ENCODE data around the gene CARTPT. TPM values are rescaled to one million over a fixed set of nuclear protein-coding genes. Genes with fewer than 3 reads are reported as not detected.

The CARTPT gene
- total RNA-seq, 1 experiment from 2014 or later, result not detected

DNA sequence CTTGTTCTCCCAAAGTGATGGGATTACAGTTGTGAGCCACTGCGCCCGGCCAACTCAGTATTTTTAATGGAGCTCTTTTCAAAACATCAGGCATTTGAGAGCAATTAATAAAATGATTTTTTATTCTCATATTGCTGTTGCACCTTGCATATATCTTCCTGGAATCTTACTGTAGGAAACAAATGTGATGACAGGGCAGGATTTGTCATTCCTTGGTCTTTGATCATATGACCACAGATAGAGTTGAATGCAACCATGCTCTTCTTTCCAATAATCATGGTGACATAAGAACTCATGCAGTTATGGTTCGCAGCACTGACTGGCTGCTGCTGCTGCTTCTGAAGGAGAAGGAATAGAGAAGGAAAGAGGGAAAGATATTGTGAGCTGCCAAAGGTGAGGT, 28.1 kb downstream of the CARTPT start:
- POLR2A ChIA-PET, result no interaction called here
- peaks cover 13% of the 10 kb centered on the region for H3K27me3 Mint-ChIP-seq (ENCODE audit: insufficient read depth, unreplicated experiment)
- DNase-seq (ENCODE audit: unreplicated experiment), result no peak
- CTCF ChIA-PET, result interaction anchor here (0.6 to 3.1 kb wide), 3 partner anchors 9 to 317 kb away, joined by 4 to 13 read pairs (median 6); no protein-coding TSS in a partner anchor
- H3K4me1 Mint-ChIP-seq (ENCODE audit: insufficient read depth, unreplicated experiment), result peaks cover 21% of the 10 kb centered on the region
- TF ChIP-seq, protein P1, sequence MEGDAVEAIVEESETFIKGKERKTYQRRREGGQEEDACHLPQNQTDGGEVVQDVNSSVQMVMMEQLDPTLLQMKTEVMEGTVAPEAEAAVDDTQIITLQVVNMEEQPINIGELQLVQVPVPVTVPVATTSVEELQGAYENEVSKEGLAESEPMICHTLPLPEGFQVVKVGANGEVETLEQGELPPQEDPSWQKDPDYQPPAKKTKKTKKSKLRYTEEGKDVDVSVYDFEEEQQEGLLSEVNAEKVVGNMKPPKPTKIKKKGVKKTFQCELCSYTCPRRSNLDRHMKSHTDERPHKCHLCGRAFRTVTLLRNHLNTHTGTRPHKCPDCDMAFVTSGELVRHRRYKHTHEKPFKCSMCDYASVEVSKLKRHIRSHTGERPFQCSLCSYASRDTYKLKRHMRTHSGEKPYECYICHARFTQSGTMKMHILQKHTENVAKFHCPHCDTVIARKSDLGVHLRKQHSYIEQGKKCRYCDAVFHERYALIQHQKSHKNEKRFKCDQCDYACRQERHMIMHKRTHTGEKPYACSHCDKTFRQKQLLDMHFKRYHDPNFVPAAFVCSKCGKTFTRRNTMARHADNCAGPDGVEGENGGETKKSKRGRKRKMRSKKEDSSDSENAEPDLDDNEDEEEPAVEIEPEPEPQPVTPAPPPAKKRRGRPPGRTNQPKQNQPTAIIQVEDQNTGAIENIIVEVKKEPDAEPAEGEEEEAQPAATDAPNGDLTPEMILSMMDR (IDR thresholded peaks at IDR 0.05; ENCODE audit: unreplicated experiment), result no peak
- H3K4me3 Mint-ChIP-seq (ENCODE audit: unreplicated experiment), result no peak overlapping the region
- intact Hi-C loops (cut with micrococcal nuclease), result no loop called here
- peaks cover 6% of the 10 kb centered on the region for H3K36me3 Mint-ChIP-seq (ENCODE audit: insufficient read depth, unreplicated experiment)
- no TSS peak for BruUV-seq (replicated peaks)
- H3K9me3 Mint-ChIP-seq (ENCODE audit: unreplicated experiment), result no peaks in the 10 kb centered on the region
- no peak overlapping the region for H3K27ac Mint-ChIP-seq (ENCODE audit: low read depth, unreplicated experiment)

DNA sequence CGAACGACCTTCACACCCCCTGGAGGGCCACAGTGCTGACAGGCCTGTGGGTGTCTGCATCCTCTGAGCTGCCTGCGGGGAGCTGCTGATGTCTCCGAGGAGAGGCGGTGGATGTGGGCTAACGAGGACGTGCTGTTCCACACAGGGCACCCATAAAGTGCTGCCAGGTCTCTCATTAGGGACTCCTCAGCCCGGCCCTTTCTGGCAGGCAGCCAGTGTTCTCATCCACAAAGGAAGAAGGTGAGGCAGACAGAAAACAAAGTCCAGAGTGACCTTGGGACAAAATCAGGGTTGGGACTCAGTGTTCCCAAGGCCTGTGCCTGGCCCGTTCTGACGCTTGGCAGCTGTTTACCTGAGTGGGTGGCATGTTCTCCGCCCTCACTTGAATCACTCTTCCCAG, 29.3 kb downstream of the CARTPT start:
- TF ChIP-seq, protein P1 (IDR thresholded peaks at IDR 0.05; ENCODE audit: unreplicated experiment), result no peak
- H3K9me3 Mint-ChIP-seq (ENCODE audit: unreplicated experiment), result no peaks in the 10 kb centered on the region
- CTCF ChIA-PET, result interaction anchor here (0.6 to 3.1 kb wide), 2 partner anchors 9 to 770 kb away, joined by 5 to 13 read pairs; no protein-coding TSS in a partner anchor
- H3K36me3 Mint-ChIP-seq (ENCODE audit: insufficient read depth, unreplicated experiment), result peaks cover 6% of the 10 kb centered on the region
- POLR2A ChIA-PET, result no interaction called here
- no peak overlapping the region for H3K4me3 Mint-ChIP-seq (ENCODE audit: unreplicated experiment)
- peaks cover 1% of the 10 kb centered on the region for H3K27me3 Mint-ChIP-seq (ENCODE audit: insufficient read depth, unreplicated experiment)
- peak; percentile 67 for DNase-seq (ENCODE audit: unreplicated experiment)
- no TSS peak for BruUV-seq (replicated peaks)
- H3K27ac Mint-ChIP-seq (ENCODE audit: low read depth, unreplicated experiment), result no peak overlapping the region
- intact Hi-C loops (cut with micrococcal nuclease), result no loop called here
- H3K4me1 Mint-ChIP-seq (ENCODE audit: insufficient read depth, unreplicated experiment), result peaks cover 21% of the 10 kb centered on the region

DNA sequence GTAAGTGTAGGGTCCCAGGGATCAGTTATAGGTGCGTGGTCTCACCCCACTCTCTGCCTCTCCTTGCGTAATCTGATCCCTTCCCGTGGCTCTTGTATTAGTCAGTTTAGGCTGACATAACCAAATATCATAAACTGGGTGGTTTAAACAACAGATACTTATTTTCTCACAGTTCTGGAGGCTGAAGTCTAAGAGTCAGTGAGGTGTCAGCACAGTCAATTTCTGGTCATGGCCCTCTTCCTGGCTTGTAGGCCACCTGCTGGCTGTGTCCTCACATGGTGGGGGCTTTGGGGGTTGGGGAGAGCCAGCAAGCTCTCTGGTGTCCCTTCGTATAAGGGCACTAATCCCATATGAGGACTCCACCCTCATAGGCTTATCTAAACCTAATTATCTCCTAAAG, 32.3 kb downstream of the CARTPT start:
- Mint-ChIP-seq H3K27ac (ENCODE audit: low read depth, unreplicated experiment) (no peak overlapping the region), H3K4me1 (ENCODE audit: insufficient read depth, unreplicated experiment) (peaks cover 6% of the 10 kb centered on the region), H3K27me3 (ENCODE audit: insufficient read depth, unreplicated experiment) (no peaks in the 10 kb centered on the region), H3K36me3 (ENCODE audit: insufficient read depth, unreplicated experiment) (no peaks in the 10 kb centered on the region), H3K4me3 (ENCODE audit: unreplicated experiment) (no peak overlapping the region), H3K9me3 (ENCODE audit: unreplicated experiment) (no peaks in the 10 kb centered on the region)
- TF ChIP-seq, protein P1 (IDR thresholded peaks at IDR 0.05; ENCODE audit: unreplicated experiment), result no peak
- intact Hi-C loops (cut with micrococcal nuclease), result no loop called here
- BruUV-seq (replicated peaks), result no TSS peak
- ChIA-PET POLR2A (no interaction called here), CTCF (interaction anchor here (0.8 to 1.0 kb wide), 2 partner anchors 25 to 153 kb away, joined by 3 to 5 read pairs; no protein-coding TSS in a partner anchor)
- no peak for DNase-seq (ENCODE audit: unreplicated experiment)

DNA sequence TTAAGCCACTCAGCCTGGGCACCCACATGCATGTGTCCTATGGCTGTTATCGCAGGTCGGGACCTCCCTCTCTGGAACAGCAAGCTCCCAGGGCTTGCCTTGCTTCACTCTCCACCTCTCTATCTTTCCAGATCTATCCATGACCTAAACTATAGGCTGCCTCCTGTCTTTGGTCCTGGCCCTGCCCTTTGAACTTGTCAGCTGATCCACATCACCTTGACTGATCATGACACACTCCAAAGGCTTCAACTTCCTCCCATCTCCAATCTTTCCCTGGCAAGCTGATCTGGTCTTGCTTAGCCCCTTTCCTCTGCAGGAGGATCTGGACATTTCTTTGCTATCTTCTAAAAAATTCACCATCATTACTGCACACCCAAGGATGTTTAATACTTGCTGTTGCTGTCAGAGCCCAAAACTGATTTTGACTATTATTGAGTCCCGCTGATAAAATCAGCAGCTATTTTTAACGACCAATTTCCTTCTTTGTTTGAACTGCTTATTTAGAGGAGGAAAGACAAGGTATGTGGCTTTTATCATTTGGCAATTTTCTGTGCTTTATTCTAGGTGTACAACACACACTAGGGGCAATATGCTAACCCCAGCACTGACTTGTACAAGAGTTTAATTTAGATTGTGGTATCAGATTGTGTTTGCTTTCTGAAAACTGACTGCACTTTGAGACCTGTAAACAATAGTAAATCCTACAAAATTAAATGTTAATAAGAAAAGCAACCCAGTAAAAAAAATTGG, 33.5 kb downstream of the CARTPT start:
- BruUV-seq (replicated peaks), result no TSS peak
- ChIA-PET CTCF (interaction anchor here (0.6 to 1.0 kb wide), 2 partner anchors 154 to 685 kb away, joined by 3 read pairs; no protein-coding TSS in a partner anchor), POLR2A (no interaction called here)
- intact Hi-C loops (cut with micrococcal nuclease), result no loop called here
- Mint-ChIP-seq H3K36me3 (ENCODE audit: insufficient read depth, unreplicated experiment) (no peaks in the 10 kb centered on the region), H3K9me3 (ENCODE audit: unreplicated experiment) (no peaks in the 10 kb centered on the region), H3K4me3 (ENCODE audit: unreplicated experiment) (no peak overlapping the region), H3K27me3 (ENCODE audit: insufficient read depth, unreplicated experiment) (no peaks in the 10 kb centered on the region), H3K27ac (ENCODE audit: low read depth, unreplicated experiment) (no peak overlapping the region), H3K4me1 (ENCODE audit: insufficient read depth, unreplicated experiment) (peaks cover 8% of the 10 kb centered on the region)
- DNase-seq (ENCODE audit: unreplicated experiment), result no peak
- TF ChIP-seq, protein P1 (IDR thresholded peaks at IDR 0.05; ENCODE audit: unreplicated experiment), result no peak

Data from MCF 10A (cell line).